ENCODE data around the gene GPR33. TPM values are rescaled to one million over a fixed set of nuclear protein-coding genes. Genes with fewer than 3 reads are reported as not detected.

Gene GPR33
- polyA plus RNA-seq, 4 donors: 0.06 TPM; not detected in 3

DNA sequence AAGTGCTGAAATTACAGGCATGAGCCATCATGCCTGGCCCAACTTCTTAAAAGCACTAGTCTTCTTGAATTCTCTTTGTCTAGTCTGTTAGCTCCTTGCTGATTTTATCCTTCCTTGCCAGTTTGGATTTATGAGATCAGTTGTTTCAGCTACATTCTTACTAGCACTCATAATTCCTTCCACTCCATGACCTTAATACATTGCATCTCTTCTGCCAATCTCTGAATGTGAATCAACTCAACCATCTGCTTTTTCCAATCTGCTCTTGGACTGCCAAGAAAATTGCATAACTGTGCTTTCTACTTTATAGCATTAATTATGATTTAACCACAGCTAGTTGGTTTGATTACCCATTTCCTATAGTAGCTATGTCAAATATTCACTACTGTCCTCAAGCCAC, 52.6 kb downstream of the GPR33 start:
- no peaks in the 10 kb centered on the region for H3K4me1 ChIP-seq (ENCODE audit: control insufficient read depth in 3 of 3, insufficient read depth in 2 of 3, low read depth in 1 of 3, low read length in 2 of 3)
- DNase-seq (no peak), FAIRE-seq (no peak)

More for the DNA sequence above, 52.6 kb downstream of the GPR33 start:
- Histone ChIP-seq H3K9me3 (ENCODE audit: control insufficient read depth in 2 of 2, insufficient read depth in 1 of 2, low read depth in 1 of 2, low read length in 1 of 2) (no peaks in the 10 kb centered on the region), H3K36me3 (ENCODE audit: control insufficient read depth in 3 of 3, insufficient read depth in 2 of 3, low read depth in 1 of 3, low read length in 3 of 3) (no peaks in the 10 kb centered on the region), H3K27me3 (ENCODE audit: control insufficient read depth in 3 of 3, insufficient read depth in 3 of 3, low read length in 3 of 3) (no peaks in the 10 kb centered on the region), H3K27ac (ENCODE audit: low read depth in 1 of 3, low read length in 2 of 3) (no peak overlapping the region), H3K4me3 (ENCODE audit: low read depth in 1 of 3, low read length in 3 of 3) (no peak overlapping the region)

Other genes with a start within 250 kb of the GPR33 start
- gene HEATR5A, start 67.5 kb downstream of the GPR33 start, polyA plus RNA-seq: 10 to 100 TPM in 2 of 4 donors, 1 to 10 TPM in 2; 8.1 to 21.2 (median 12.9) TPM
- 10 to 100 TPM in 2 of 4 donors, 1 to 10 TPM in 2; 5.4 to 16.4 (median 12.4) TPM for gene DTD2, start 30.5 kb downstream of the GPR33 start, polyA plus RNA-seq
- gene NUBPL, start 73.4 kb upstream of the GPR33 start, polyA plus RNA-seq: 10 to 100 TPM in 1 of 4 donors, 1 to 10 TPM in 3; 1.1 to 12.2 (median 4.6) TPM